ENCODE measurements around the gene MFAP3L.
"Not testable (repeated sequence)": the region's sequence is repeated elsewhere in the genome, so short reads cannot be mapped to it uniquely, and the experiment has no call there.

MFAP3L gene

DNA sequence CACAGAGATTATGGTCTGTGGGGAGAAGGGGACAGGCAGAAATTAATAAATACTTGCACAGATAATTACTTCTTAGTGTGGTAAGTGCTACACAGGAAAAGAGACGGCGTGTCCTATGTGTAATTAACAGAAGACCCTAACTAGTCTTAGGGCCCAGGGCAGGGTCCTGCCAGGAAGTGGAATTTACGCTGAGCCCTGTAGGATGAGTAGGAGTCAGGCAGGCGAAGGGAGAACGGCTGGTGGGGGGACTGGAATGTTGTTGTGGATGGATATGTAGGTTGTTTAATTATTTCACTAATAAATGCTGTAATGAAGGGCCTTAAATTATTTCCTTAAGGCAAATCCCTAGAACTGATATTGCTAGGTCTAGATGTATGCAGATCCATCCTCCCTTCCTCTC lies 26.7 kb upstream of the MFAP3L start:
- no peak overlapping the region for H3K4me3 ChIP-seq (ENCODE audit: low read depth, low read length)
- TF ChIP-seq, protein P1, sequence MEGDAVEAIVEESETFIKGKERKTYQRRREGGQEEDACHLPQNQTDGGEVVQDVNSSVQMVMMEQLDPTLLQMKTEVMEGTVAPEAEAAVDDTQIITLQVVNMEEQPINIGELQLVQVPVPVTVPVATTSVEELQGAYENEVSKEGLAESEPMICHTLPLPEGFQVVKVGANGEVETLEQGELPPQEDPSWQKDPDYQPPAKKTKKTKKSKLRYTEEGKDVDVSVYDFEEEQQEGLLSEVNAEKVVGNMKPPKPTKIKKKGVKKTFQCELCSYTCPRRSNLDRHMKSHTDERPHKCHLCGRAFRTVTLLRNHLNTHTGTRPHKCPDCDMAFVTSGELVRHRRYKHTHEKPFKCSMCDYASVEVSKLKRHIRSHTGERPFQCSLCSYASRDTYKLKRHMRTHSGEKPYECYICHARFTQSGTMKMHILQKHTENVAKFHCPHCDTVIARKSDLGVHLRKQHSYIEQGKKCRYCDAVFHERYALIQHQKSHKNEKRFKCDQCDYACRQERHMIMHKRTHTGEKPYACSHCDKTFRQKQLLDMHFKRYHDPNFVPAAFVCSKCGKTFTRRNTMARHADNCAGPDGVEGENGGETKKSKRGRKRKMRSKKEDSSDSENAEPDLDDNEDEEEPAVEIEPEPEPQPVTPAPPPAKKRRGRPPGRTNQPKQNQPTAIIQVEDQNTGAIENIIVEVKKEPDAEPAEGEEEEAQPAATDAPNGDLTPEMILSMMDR (IDR thresholded peaks at IDR 0.05; ENCODE audit: borderline replicate concordance, insufficient read depth, low read depth, low read length), result no peak

DNA sequence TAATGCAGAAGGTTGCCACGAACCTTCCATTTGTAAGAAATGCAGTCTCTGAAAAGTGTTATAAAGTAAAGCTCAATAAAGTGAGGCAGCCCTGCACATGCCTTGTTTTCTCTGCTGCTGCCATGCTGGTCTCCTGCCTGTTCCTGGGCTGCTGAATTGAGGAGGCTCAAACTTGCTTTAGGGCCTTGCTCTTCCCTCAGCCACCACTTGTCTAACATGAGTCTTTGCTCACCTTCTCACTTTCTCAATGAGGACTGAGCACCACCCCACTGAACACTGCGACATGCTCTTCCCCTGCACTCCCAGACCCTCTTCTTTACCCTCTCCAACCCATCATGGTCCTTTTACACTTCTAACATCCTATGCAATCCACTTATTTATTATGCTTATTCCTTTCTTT lies 25.2 kb upstream of the MFAP3L start:
- TF ChIP-seq, protein P1 (IDR thresholded peaks at IDR 0.05; ENCODE audit: borderline replicate concordance, insufficient read depth, low read depth, low read length), result no peak
- no peak overlapping the region for H3K4me3 ChIP-seq (ENCODE audit: low read depth, low read length)

DNA sequence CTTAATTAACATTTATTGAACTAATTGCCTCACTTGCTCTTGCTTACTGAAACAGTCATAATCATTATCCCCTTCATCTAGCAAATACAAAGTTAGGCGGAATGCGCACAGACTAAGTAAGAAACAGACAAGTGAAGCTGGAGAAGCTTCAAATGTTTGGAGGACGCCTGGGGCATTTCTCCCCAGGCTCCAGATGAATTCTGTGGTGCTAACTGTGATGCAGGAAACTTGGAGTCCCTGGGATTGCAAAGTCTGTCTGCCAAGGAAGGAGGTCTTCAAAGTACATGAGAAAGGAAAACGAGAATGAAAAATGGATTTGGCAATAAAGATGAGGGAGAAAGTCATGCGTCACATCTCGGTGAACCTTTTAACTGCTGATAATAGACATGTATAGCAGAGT lies 23.6 kb upstream of the MFAP3L start:
- H3K4me3 ChIP-seq (ENCODE audit: low read depth, low read length), result no peak overlapping the region
- TF ChIP-seq, protein P1 (IDR thresholded peaks at IDR 0.05; ENCODE audit: borderline replicate concordance, insufficient read depth, low read depth, low read length), result no peak

DNA sequence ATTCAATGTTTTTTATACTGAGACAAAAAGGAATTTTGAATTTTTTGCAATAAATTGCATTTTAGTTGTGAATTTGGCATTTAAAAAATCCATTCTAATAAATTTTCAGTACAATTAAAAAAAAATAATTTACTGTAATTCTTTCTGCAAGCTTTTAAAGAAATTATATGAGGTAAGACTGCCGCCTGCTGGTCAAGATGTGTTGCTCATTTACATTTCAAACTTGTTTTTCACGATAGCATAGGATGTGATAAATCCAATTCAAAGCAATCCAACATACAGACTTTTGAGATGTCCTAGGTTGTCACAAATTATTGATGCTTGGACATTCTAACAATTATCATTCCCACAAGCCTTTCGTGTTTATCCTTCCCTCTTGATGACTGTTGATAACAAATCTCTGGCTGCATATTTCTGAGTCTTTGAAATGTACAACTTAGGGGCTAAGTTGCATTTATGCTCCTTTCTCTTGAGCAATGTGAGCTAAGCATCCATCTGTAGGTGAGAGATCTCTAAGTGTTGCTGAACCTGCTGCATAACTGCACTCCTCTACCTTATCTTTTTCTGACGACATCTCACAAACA lies 21.7 kb upstream of the MFAP3L start:
- no peak overlapping the region for H3K4me3 ChIP-seq (ENCODE audit: low read depth, low read length)
- TF ChIP-seq, protein P1 (IDR thresholded peaks at IDR 0.05; ENCODE audit: borderline replicate concordance, insufficient read depth, low read depth, low read length), result peak; percentile 53; the same call in 1 of the 2 replicates

DNA sequence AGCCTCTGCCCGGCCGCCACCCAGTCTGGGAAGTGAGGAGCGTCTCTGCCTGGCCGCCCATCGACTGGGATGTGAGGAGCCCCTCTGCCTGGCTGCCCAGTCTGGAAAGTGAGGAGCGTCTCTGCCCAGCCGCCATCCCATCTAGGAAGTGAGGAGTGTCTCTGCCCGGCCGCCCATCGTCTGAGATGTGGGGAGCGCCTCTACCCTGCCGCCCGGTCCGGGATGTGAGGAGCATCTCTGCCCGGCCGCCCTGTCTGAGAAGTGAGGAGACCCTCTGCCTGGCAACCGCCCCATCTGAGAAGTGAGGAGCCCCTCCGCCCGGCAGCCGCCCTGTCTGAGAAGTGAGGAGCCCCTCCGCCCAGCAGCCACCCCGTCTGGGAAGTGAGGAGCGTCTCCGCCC lies 20.0 kb upstream of the MFAP3L start:
- not testable (repeated sequence) for H3K4me3 ChIP-seq (ENCODE audit: low read depth, low read length)

DNA sequence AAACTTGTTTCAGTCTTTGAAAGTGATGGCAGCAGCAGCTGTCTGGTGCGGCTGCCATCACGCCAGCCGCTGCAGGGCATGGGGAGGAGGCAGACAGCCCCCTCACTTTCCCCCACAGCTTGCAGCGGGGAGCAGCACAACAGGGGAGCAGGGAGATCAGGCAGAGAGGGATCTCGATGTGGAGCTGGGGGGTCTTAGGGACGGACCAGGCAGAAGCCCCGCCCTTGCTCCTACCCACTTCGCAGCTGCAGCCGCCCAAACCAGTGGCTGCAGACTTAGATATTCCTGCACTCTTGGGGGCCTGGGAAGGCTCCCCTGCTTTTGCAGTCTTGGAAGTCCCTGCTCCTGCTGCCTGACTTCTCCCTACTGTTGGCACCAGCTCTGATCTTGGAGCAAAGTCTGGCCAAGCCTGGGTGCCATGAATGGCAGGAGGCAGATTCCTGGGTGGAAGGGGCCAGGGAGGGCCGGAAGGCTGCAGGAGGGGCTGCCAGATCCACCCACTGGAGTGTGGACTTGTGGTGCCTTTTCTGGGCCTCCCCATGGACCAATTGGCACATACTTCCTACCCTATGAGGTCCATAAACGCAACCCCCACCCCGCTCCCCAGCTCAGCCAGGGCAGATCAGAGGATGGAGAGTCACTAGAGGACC lies 14.0 kb upstream of the MFAP3L start:
- TF ChIP-seq, protein P1 (IDR thresholded peaks at IDR 0.05; ENCODE audit: borderline replicate concordance, insufficient read depth, low read depth, low read length), result no peak
- H3K4me3 ChIP-seq (ENCODE audit: low read depth, low read length), result no peak overlapping the region

DNA sequence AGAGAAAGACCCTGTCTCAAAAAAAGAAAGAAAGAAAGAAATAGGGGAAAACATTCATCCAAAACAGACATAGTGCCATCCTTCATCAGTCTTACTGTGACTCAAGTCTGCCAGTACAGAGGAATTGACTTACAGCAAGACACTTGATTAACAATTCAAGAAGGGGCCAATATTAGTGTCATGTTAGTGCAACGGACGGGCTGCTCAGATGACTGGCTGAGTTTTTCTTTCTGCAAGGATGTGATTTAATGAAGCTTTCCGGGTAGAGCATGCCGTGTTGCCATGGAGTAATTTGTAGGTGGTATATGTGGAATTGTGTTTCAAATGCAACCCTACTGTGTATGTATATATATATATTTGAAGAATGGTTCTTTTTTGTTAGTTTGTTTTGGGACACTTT lies 12.6 kb upstream of the MFAP3L start:
- TF ChIP-seq, protein P1 (IDR thresholded peaks at IDR 0.05; ENCODE audit: borderline replicate concordance, insufficient read depth, low read depth, low read length), result no peak
- no peak overlapping the region for H3K4me3 ChIP-seq (ENCODE audit: low read depth, low read length)
